Breast epithelium (tissue), 4 donors: Measurements from ENCODE around the gene GON4L. TPM values are rescaled to one million over a fixed set of nuclear protein-coding genes. Genes with fewer than 3 reads are reported as not detected.

Experiments
- DNase-seq, 2 donors: peaks; one replicate each; pipeline ENCODE4 v3.0.0-alpha.2; 2019; ENCODE audit warnings: low spot score in 2 of 2
- H3K27ac ChIP-seq, 2 donors: fragments of 200-600 bp; sonication (generic) in 1 of 2; one replicate each; pipeline ENCODE4 v1.5.1; 2016 to 2019; ENCODE audit warnings: mild to moderate bottlenecking in 1 of 2
- H3K27me3 ChIP-seq, 2 donors: fragments of 200-600 bp; sonication (generic) in 1 of 2; one replicate each; pipeline versions ENCODE4 v1.5.1 to v1.6.0; 2017 to 2019; ENCODE audit warnings: control low read depth in 1 of 2, mild to moderate bottlenecking in 1 of 2
- H3K36me3 ChIP-seq: fragments of 200-600 bp; one replicate; pipeline ENCODE4 v1.5.1; 2019
- H3K4me1 ChIP-seq, 2 donors: fragments of 200-600 bp; sonication (generic); one replicate each; pipeline ENCODE4 v1.5.1; 2016 to 2019; ENCODE audit warnings: control low read depth in 1 of 2
- H3K4me3 ChIP-seq, 3 donors: fragments of 200-600 bp; sonication (generic); 1 replicate in 2 of 3; 2 replicates in 1 of 3; pipeline ENCODE4 v1.5.1; 2016 to 2019; ENCODE audit warnings: mild to moderate bottlenecking in 3 of 3, moderate library complexity in 2 of 3
- H3K9me3 ChIP-seq, 2 donors: fragments of 200-600 bp; sonication (generic) in 1 of 2; one replicate each; pipeline ENCODE4 v1.5.1; 2016 to 2019; ENCODE audit warnings: control low read depth in 1 of 2
- POLR2A ChIP-seq: fragments of 450-650 bp; IDR thresholded peaks from one replicate; pipeline ENCODE4 v1.6.1; 2016; ENCODE audit warnings: antibody characterized with exemption, mild to moderate bottlenecking, moderate library complexity
- POLR2AphosphoS5 ChIP-seq, 3 donors: sonication (generic); formaldehyde crosslinking; IDR thresholded peaks; one replicate each; pipeline ENCODE4 v1.6.1; 2017; ENCODE audit warnings: antibody characterized with exemption in 3 of 3
- intact Hi-C: fragments of 100-400 bp; cut with DNase I; formaldehyde crosslinking; loops from one replicate; pipeline ENCODE4 v1.15.1; 2023; ENCODE audit warnings: low total_unique reads
- total RNA-seq, 3 donors: library from RNA; depleted of rRNA; stranded (reverse); fragments of >200 nt; gene quantifications; one replicate each; pipeline ENCODE4 v1.1.0, GENCODE V29; 2016
- TF ChIP-seq, protein P1 (sequence below), 3 donors: fragments of 450-650 bp; IDR thresholded peaks; one replicate each; pipeline ENCODE4 v1.5.1; 2016 to 2017; ENCODE audit warnings: antibody characterized with exemption in 3 of 3, mild to moderate bottlenecking in 3 of 3, moderate library complexity in 3 of 3

GON4L gene
- total RNA-seq, 3 donors from 2014 or later, result 33.3 to 56.4 (median 56.1) TPM

DNA sequence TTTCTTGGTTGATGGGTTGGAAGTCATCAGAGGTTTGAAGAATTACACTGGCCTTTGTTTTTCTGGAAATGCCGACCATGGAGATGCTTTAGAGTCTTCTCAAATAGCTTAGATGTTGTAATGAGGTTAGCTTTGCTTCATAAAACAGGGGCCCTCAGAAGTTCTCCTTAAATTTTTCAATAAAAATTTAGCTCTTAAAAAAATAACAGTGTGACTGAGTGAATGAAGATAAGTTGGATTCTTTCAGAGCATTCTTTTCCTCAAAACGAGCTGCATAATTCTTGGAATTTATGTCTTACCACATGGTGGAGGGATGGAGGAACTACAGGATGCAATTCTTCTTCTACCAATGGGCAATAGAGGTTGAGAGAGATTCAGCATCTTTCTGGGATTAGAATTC, 25.8 kb upstream of the GON4L start:
- Histone ChIP-seq H3K9me3 (no peaks in the 10 kb centered on the region), H3K36me3 (no peaks in the 10 kb centered on the region), H3K4me1 (peaks cover 0 to 6% of the 10 kb centered on the region in 2 donors), H3K4me3 (no peak overlapping the region), H3K27ac (no peak overlapping the region), H3K27me3 (no peaks in the 10 kb centered on the region)
- no peak for DNase-seq
- TF ChIP-seq POLR2A (no peak), POLR2AphosphoS5 (IDR thresholded peaks at IDR 0.05) (no peak)
- TF ChIP-seq, protein P1, sequence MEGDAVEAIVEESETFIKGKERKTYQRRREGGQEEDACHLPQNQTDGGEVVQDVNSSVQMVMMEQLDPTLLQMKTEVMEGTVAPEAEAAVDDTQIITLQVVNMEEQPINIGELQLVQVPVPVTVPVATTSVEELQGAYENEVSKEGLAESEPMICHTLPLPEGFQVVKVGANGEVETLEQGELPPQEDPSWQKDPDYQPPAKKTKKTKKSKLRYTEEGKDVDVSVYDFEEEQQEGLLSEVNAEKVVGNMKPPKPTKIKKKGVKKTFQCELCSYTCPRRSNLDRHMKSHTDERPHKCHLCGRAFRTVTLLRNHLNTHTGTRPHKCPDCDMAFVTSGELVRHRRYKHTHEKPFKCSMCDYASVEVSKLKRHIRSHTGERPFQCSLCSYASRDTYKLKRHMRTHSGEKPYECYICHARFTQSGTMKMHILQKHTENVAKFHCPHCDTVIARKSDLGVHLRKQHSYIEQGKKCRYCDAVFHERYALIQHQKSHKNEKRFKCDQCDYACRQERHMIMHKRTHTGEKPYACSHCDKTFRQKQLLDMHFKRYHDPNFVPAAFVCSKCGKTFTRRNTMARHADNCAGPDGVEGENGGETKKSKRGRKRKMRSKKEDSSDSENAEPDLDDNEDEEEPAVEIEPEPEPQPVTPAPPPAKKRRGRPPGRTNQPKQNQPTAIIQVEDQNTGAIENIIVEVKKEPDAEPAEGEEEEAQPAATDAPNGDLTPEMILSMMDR (IDR thresholded peaks at IDR 0.05), result no peak
- intact Hi-C loops, result no loop called here

DNA sequence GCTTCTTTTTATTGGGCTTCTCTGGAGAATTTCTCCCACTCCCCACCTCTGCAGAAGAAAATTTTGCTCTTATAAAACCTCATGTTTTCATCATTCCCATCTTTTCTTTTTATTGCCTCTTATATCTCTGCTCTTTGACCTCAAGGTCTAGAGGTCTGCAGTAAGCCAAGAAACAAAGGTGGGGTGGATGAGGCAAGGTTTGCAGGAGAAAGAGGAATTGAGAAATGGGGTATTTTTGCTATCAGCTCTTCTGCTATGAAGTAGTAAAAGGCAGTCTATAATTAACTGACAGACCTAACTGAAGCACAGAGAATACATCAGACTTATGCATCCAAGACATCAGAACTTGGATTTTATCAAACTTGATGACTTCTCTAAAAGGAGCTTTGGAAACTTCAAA, 25.2 kb upstream of the GON4L start:
- Histone ChIP-seq H3K36me3 (no peaks in the 10 kb centered on the region), H3K27ac (no peak overlapping the region), H3K4me1 (peaks cover 0 to 6% of the 10 kb centered on the region in 2 donors), H3K4me3 (no peak overlapping the region), H3K9me3 (no peaks in the 10 kb centered on the region), H3K27me3 (no peaks in the 10 kb centered on the region)
- intact Hi-C loops, result no loop called here
- DNase-seq, result no peak
- TF ChIP-seq POLR2A (no peak), POLR2AphosphoS5 (IDR thresholded peaks at IDR 0.05) (no peak)
- TF ChIP-seq, protein P1 (IDR thresholded peaks at IDR 0.05), result no peak

DNA sequence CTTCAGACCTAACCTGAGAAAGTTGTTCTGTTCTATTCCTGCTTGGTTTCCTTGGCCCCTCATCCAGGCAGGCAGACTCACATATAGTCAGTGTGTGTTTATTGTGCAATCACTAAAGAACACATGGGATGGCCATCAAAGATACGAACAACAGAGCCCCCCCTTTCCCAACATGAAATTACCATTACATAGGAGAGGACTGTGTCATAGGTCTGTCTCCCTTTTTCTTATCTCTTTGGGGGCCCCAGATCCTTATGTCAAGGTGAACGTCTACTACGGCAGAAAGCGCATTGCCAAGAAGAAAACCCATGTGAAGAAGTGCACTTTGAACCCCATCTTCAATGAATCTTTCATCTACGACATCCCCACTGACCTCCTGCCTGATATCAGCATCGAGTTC, 23.9 kb upstream of the GON4L start:
- peaks cover 0 to 6% of the 10 kb centered on the region in 2 donors for H3K4me1 ChIP-seq
- H3K4me3 ChIP-seq, result no peak overlapping the region
- no peak for DNase-seq
- no peak overlapping the region for H3K27ac ChIP-seq
- no peaks in the 10 kb centered on the region for H3K36me3 ChIP-seq
- TF ChIP-seq POLR2AphosphoS5 (IDR thresholded peaks at IDR 0.05) (no peak), POLR2A (no peak)
- TF ChIP-seq, protein P1 (IDR thresholded peaks at IDR 0.05), result no peak
- no peaks in the 10 kb centered on the region for H3K27me3 ChIP-seq
- H3K9me3 ChIP-seq, result no peaks in the 10 kb centered on the region
- intact Hi-C loops, result no loop called here

DNA sequence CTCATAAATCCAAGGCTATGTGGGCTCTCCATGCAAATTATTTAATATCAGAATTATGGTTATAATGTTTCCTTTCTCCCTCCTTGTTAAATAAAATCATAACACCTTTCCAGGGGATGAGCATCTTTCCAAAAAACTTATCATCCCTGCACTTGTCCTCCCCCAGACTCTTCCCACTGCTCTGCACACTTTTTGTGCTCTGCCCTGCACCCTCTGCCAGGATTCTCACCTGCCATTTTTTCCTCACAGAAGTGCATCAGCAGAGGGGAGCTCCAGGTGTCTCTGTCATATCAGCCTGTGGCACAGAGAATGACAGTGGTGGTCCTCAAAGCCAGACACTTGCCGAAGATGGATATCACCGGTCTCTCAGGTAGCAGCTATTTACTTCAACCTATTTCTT, 23.2 kb upstream of the GON4L start:
- DNase-seq, result no peak
- no peak overlapping the region for H3K27ac ChIP-seq
- H3K27me3 ChIP-seq, result no peaks in the 10 kb centered on the region
- H3K9me3 ChIP-seq, result no peaks in the 10 kb centered on the region
- intact Hi-C loops, result no loop called here
- peaks cover 0 to 6% of the 10 kb centered on the region in 2 donors for H3K4me1 ChIP-seq
- TF ChIP-seq POLR2A (no peak), POLR2AphosphoS5 (IDR thresholded peaks at IDR 0.05) (no peak)
- TF ChIP-seq, protein P1 (IDR thresholded peaks at IDR 0.05), result no peak
- H3K36me3 ChIP-seq, result no peaks in the 10 kb centered on the region
- no peak overlapping the region for H3K4me3 ChIP-seq

DNA sequence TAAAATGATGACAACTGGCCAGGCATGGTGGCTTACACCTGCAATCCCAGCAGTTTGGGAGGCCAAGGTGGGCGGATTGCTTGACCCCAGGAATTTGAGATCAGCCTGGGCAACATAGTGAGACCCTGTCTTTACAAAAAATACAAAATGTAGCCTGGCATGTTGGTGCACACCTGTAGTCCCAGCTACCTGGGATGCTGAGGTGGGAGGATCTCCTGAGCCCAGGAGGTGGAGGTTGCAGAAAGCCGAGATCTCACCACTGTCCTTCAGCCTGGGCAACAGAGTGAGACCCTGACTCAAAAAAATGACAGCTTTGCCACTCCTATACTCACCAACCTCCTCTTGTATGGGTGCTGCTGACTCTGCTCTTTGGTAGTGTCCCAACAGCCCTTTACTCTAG, 20.9 kb upstream of the GON4L start:
- Histone ChIP-seq H3K4me1 (no peaks in the 10 kb centered on the region), H3K27ac (no peak overlapping the region), H3K4me3 (no peak overlapping the region), H3K9me3 (no peaks in the 10 kb centered on the region), H3K27me3 (no peaks in the 10 kb centered on the region), H3K36me3 (no peaks in the 10 kb centered on the region)
- intact Hi-C loops, result no loop called here
- TF ChIP-seq POLR2A (no peak), POLR2AphosphoS5 (IDR thresholded peaks at IDR 0.05) (no peak)
- TF ChIP-seq, protein P1 (IDR thresholded peaks at IDR 0.05), result no peak
- DNase-seq, result no peak
